CD4-positive, CD25-positive, alpha-beta regulatory T cell (primary cell): ENCODE measurements around the gene KIAA0040. TPM values are rescaled to one million over a fixed set of nuclear protein-coding genes. Genes with fewer than 3 reads are reported as not detected.

Experiments
- ATAC-seq, 2 donors: fragments of 150-1000 bp; cut with Tn5 transposase; one replicate each; pipeline ENCODE4 v1.10.0; 2021; ENCODE audit warnings: low read depth in 2 of 2, moderate number of reproducible peaks in 2 of 2, moderate library complexity in 1 of 2
- DNase-seq, 3 donors: peaks; one replicate each; pipeline versions ENCODE4 v3.0.0 to v3.0.0-alpha.2; 2012 to 2022; ENCODE audit warnings: mixed read lengths in 1 of 3
- H3K27ac ChIP-seq: one replicate; pipeline ENCODE4 v1.7.0; 2013; ENCODE audit warnings: mild to moderate bottlenecking, low read length; ENCODE audit not compliant: insufficient read depth, poor library complexity, severe bottlenecking
- H3K27me3 ChIP-seq: one replicate; pipeline ENCODE4 v1.7.0; 2013; ENCODE audit warnings: low read length; ENCODE audit not compliant: control insufficient read depth, insufficient read depth
- H3K36me3 ChIP-seq: one replicate; pipeline ENCODE4 v1.7.0; 2013; ENCODE audit warnings: mild to moderate bottlenecking, low read length, moderate library complexity; ENCODE audit not compliant: control insufficient read depth, insufficient read depth
- H3K4me1 ChIP-seq: 2 replicates; pipeline ENCODE4 v1.7.0; 2013; ENCODE audit warnings: mild to moderate bottlenecking, low read length; ENCODE audit not compliant: insufficient read depth, control insufficient read depth, poor library complexity, severe bottlenecking
- H3K4me3 ChIP-seq: one replicate; pipeline ENCODE4 v1.7.0; 2013; ENCODE audit warnings: low read depth, mild to moderate bottlenecking, low read length, moderate library complexity
- H3K9me3 ChIP-seq, 2 experiments: 1 replicate in 1 of 2; 2 replicates in 1 of 2; pipeline ENCODE4 v1.7.0; 2013; ENCODE audit warnings: low read length in 2 of 2, mild to moderate bottlenecking in 1 of 2, moderate library complexity in 1 of 2; ENCODE audit not compliant: control insufficient read depth in 2 of 2
- H3K27ac Mint-ChIP-seq, 3 donors: one replicate each; pipeline ENCODE4 v1.8.0; 2020 to 2022; ENCODE audit warnings: mild to moderate bottlenecking in 3 of 3, mixed read lengths in 3 of 3, moderate library complexity in 2 of 3
- H3K27me3 Mint-ChIP-seq: one replicate; pipeline ENCODE4 v1.8.0; 2022; ENCODE audit warnings: mild to moderate bottlenecking, mixed read lengths
- H3K36me3 Mint-ChIP-seq: one replicate; pipeline ENCODE4 v1.8.0; 2020; ENCODE audit warnings: mixed read lengths
- H3K4me1 Mint-ChIP-seq, 4 donors: one replicate each; pipeline ENCODE4 v1.8.0; 2020 to 2022; ENCODE audit warnings: mixed read lengths in 4 of 4, mild to moderate bottlenecking in 1 of 4
- H3K4me3 Mint-ChIP-seq, 4 donors: one replicate each; pipeline ENCODE4 v1.8.0; 2020 to 2022; ENCODE audit warnings: mild to moderate bottlenecking in 4 of 4, mixed read lengths in 4 of 4, moderate library complexity in 3 of 4
- H3K9me3 Mint-ChIP-seq, 7 donors: one replicate each; pipeline ENCODE4 v1.8.0; 2020 to 2022; ENCODE audit warnings: mixed read lengths in 7 of 7, mild to moderate bottlenecking in 3 of 7, moderate library complexity in 2 of 7
- polyA plus RNA-seq, 4 donors: library from polyadenylated mRNA; unstranded; fragments of 300-500 nt; fragmentation: Illumina TruSeq; gene quantifications; one replicate each; pipeline ENCODE4 v1.2.3, GENCODE V29; 2021
- total RNA-seq: library from RNA; stranded (reverse); gene quantifications from one replicate; pipeline ENCODE4 v1.2.3, GENCODE V29; 2022

Gene KIAA0040
- total and polyA plus RNA-seq, 5 donors from 2014 or later = 50.1 to 63.3 (median 53.1) TPM

- no peak overlapping the region for H3K27ac ChIP-seq
- peaks cover 0 to 7% (median 5%) of the 10 kb centered on the region in 4 donors for H3K4me1 Mint-ChIP-seq
- H3K4me1 ChIP-seq = no peaks in the 10 kb centered on the region
- ATAC-seq (no peak), DNase-seq (no peak)
- H3K27me3 Mint-ChIP-seq = peaks cover 4% of the 10 kb centered on the region
- no peaks in the 10 kb centered on the region for H3K27me3 ChIP-seq
- H3K4me3 ChIP-seq = no peak overlapping the region
- no peak overlapping the region for H3K4me3 Mint-ChIP-seq
- H3K36me3 Mint-ChIP-seq = no peaks in the 10 kb centered on the region
- no peaks in the 10 kb centered on the region for H3K9me3 Mint-ChIP-seq
- no peaks in the 10 kb centered on the region for H3K36me3 ChIP-seq
- H3K27ac Mint-ChIP-seq = peak overlapping the region in 1 of 3 donors; percentile 21
- H3K9me3 ChIP-seq = no peaks in the 10 kb centered on the region
These were observed 28.4 kb upstream of the KIAA0040 start for GRCh38 chr1:175220853-175221556.

DNA sequence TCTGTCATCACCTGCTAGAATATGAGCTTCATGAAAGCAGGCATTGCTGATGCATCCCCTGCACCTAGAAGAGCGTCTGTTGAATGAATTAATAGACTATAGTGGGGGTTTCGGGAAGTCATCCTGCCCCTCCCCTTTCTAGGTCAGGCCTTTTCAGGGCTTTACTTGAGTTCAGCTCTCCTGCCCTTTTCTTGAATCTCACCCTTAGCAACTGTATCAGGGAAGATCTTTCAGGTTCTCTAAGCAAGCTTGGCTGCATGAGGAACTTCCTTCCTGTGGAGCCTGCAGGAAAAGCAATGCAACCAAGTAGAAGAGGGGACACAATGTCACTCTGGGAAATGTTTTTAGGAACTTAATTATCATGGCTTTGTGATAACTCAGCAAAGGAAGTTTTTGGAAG, 27.2 kb upstream of the KIAA0040 start:
- Mint-ChIP-seq H3K27ac (peak overlapping the region in 1 of 3 donors; percentile 21), H3K4me3 (no peak overlapping the region), H3K4me1 (peaks cover 0 to 7% (median 5%) of the 10 kb centered on the region in 4 donors), H3K27me3 (peaks cover 5% of the 10 kb centered on the region), H3K9me3 (no peaks in the 10 kb centered on the region), H3K36me3 (no peaks in the 10 kb centered on the region)
- Histone ChIP-seq H3K9me3 (no peaks in the 10 kb centered on the region), H3K4me3 (no peak overlapping the region), H3K4me1 (no peaks in the 10 kb centered on the region), H3K36me3 (no peaks in the 10 kb centered on the region), H3K27me3 (no peaks in the 10 kb centered on the region), H3K27ac (no peak overlapping the region)
- ATAC-seq = no peak
- DNase-seq = no peak

DNA sequence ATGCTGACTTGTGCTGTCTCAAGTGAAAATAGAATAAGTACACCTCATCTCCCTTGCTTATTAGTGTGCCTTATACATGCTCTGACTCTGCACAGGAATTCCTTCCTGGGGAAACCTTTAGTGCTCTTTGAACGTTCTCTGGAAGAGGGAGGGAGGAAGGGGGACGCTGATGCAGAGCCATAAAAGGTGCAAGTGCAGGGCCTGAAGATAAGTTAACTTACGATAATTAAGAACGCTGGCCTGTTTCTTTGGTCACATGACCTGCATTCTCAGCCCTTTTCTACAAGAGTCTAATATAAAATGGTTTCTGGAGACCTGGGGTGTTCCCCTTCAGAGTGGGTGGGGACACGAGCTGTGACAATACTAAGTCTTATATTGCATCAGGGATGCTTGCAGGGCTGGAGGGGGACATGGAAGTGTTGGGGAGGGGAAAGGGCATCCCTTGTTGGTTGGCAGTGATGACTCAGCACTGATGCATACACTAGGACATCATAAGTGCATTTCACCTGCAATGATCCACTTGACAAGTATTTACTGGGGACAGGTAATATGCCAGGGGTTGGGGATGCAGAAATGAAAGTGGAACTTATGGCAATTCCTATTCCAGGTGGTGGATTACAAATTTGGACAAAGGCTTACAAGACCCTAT, 26.3 kb upstream of the KIAA0040 start:
- DNase-seq (no peak), ATAC-seq (no peak)
- Mint-ChIP-seq H3K27me3 (peaks cover 5% of the 10 kb centered on the region), H3K9me3 (no peaks in the 10 kb centered on the region), H3K36me3 (no peaks in the 10 kb centered on the region), H3K4me1 (peaks cover 0 to 8% (median 5%) of the 10 kb centered on the region in 4 donors), H3K4me3 (no peak overlapping the region), H3K27ac (peak overlapping the region in 2 of 3 donors; percentile 1 to 32)
- H3K27ac ChIP-seq = no peak overlapping the region
- no peaks in the 10 kb centered on the region for H3K36me3 ChIP-seq
- no peak overlapping the region for H3K4me3 ChIP-seq
- no peaks in the 10 kb centered on the region for H3K9me3 ChIP-seq
- no peaks in the 10 kb centered on the region for H3K27me3 ChIP-seq
- no peaks in the 10 kb centered on the region for H3K4me1 ChIP-seq

GRCh38 chr1:175217721-175218531, 25.4 kb upstream of the KIAA0040 start:
- no peaks in the 10 kb centered on the region for H3K4me1 ChIP-seq
- H3K4me3 ChIP-seq = no peak overlapping the region
- H3K27me3 Mint-ChIP-seq = peaks cover 5% of the 10 kb centered on the region
- H3K4me1 Mint-ChIP-seq = peaks cover 0 to 14% (median 8%) of the 10 kb centered on the region in 4 donors
- DNase-seq = no peak
- H3K36me3 ChIP-seq = no peaks in the 10 kb centered on the region
- no peaks in the 10 kb centered on the region for H3K36me3 Mint-ChIP-seq
- no peak overlapping the region for H3K27ac ChIP-seq
- H3K9me3 Mint-ChIP-seq = no peaks in the 10 kb centered on the region
- H3K4me3 Mint-ChIP-seq = no peak overlapping the region
- H3K27me3 ChIP-seq = no peaks in the 10 kb centered on the region
- no peak overlapping the region for H3K27ac Mint-ChIP-seq
- H3K9me3 ChIP-seq = no peaks in the 10 kb centered on the region
- no peak for ATAC-seq

- Histone ChIP-seq H3K4me1 (peaks cover 9% of the 10 kb centered on the region), H3K4me3 (no peak overlapping the region), H3K27ac (no peak overlapping the region), H3K9me3 (no peaks in the 10 kb centered on the region), H3K27me3 (no peaks in the 10 kb centered on the region), H3K36me3 (no peaks in the 10 kb centered on the region)
- Mint-ChIP-seq H3K36me3 (no peaks in the 10 kb centered on the region), H3K4me3 (no peak overlapping the region), H3K27me3 (peaks cover 5% of the 10 kb centered on the region), H3K9me3 (no peaks in the 10 kb centered on the region), H3K4me1 (peaks cover 5 to 25% (median 18%) of the 10 kb centered on the region in 4 donors), H3K27ac (no peak overlapping the region)
- DNase-seq (no peak), ATAC-seq (no peak)
These were observed 23.9 kb upstream of the KIAA0040 start for GRCh38 chr1:175216444-175216843.

- DNase-seq = no peak
- H3K4me3 Mint-ChIP-seq = no peak overlapping the region
- no peak overlapping the region for H3K27ac Mint-ChIP-seq
- H3K9me3 Mint-ChIP-seq = no peaks in the 10 kb centered on the region
- Histone ChIP-seq H3K4me3 (no peak overlapping the region), H3K27ac (no peak overlapping the region), H3K9me3 (no peaks in the 10 kb centered on the region), H3K36me3 (no peaks in the 10 kb centered on the region), H3K27me3 (no peaks in the 10 kb centered on the region), H3K4me1 (peaks cover 40% of the 10 kb centered on the region)
- ATAC-seq = no peak
- H3K36me3 Mint-ChIP-seq = no peaks in the 10 kb centered on the region
- peaks cover 5% of the 10 kb centered on the region for H3K27me3 Mint-ChIP-seq
- peaks cover 23 to 64% (median 45%) of the 10 kb centered on the region in 4 donors for H3K4me1 Mint-ChIP-seq
These were observed 19.1 kb upstream of the KIAA0040 start for GRCh38 chr1:175211656-175212055.

- Histone ChIP-seq H3K27ac (no peak overlapping the region), H3K4me3 (no peak overlapping the region), H3K9me3 (no peaks in the 10 kb centered on the region), H3K27me3 (no peaks in the 10 kb centered on the region), H3K4me1 (peaks cover 40% of the 10 kb centered on the region), H3K36me3 (no peaks in the 10 kb centered on the region)
- peak overlapping the region; percentile 88 to 97 (median 94) for H3K27ac Mint-ChIP-seq
- H3K27me3 Mint-ChIP-seq = no peaks in the 10 kb centered on the region
- peak overlapping the region in 1 of 4 donors; percentile 64 for H3K4me3 Mint-ChIP-seq
- DNase-seq (no peak), ATAC-seq (no peak)
- H3K9me3 Mint-ChIP-seq = no peaks in the 10 kb centered on the region
- no peaks in the 10 kb centered on the region for H3K36me3 Mint-ChIP-seq
- peaks cover 23 to 65% (median 45%) of the 10 kb centered on the region in 4 donors for H3K4me1 Mint-ChIP-seq
These were observed 18.2 kb upstream of the KIAA0040 start for GRCh38 chr1:175210744-175211143.
